Endothelial cell of umbilical vein (primary cell): ENCODE measurements around the gene YJU2. TPM values are rescaled to one million over a fixed set of nuclear protein-coding genes. Genes with fewer than 3 reads are reported as not detected.
A peak's percentile ranks its signal among the peaks of the same experiment; 100 is the strongest.

Experiments
- BruUV-seq: library from RNA; stranded (reverse); fragments of 400-500 nt; replicated peaks from 2 replicates; lab custom pipeline; 2021; lab: Mats Ljungman, UMichigan
- CTCF ChIA-PET: fragments of 300-600, 350-600 bp; sonication (Branson Sonifier 250); formaldehyde crosslinking; loops from one replicate; lab custom pipeline; 2021; ENCODE audit warnings: antibody characterized with exemption, inconsistent platforms; lab: Charles Lee
- POLR2A ChIA-PET: fragments of 300-600, 350-600 bp; sonication (Branson Sonifier 250); formaldehyde crosslinking; loops from one replicate; lab custom pipeline; 2021; ENCODE audit warnings: antibody characterized with exemption, inconsistent platforms; lab: Charles Lee
- DNase-seq: peaks from one replicate; pipeline ENCODE4 v3.0.0-alpha.2; 2011; ENCODE audit warnings: low read depth, low spot score
- FAIRE-seq: peaks from 2 replicates; lab custom pipeline; 2011; peaks lifted over from hg19 to GRCh38; lab: Jason Lieb, UNC
- H2AFZ ChIP-seq: 2 replicates; pipeline ENCODE4 v1.6.0; 2012; ENCODE audit warnings: low read depth, low read length, control low read depth, inconsistent platforms
- H3K27ac ChIP-seq: 2 replicates; pipeline ENCODE4 v1.5.1; 2011; ENCODE audit warnings: low read depth, mild to moderate bottlenecking, control low read depth, low read length, moderate library complexity; ENCODE audit not compliant: insufficient read depth
- H3K27me3 ChIP-seq, 2 experiments: 2 replicates each; pipeline versions ENCODE4 v1.6.0 to v1.6.1; 2011; ENCODE audit warnings: low read length in 2 of 2, mixed read lengths in 1 of 2; ENCODE audit not compliant: control insufficient read depth in 2 of 2, insufficient read depth in 2 of 2
- H3K36me3 ChIP-seq, 2 experiments: 2 replicates in 1 of 2; 3 replicates in 1 of 2; pipeline ENCODE4 v1.5.1; 2011; ENCODE audit warnings: low read length in 2 of 2, mild to moderate bottlenecking in 1 of 2, moderate library complexity in 1 of 2; ENCODE audit not compliant: control insufficient read depth in 2 of 2, insufficient read depth in 2 of 2; ENCODE audit errors: extremely low read depth in 1 of 2
- H3K4me1 ChIP-seq: 3 replicates; pipeline ENCODE4 v1.5.1; 2011; ENCODE audit warnings: mild to moderate bottlenecking, low read length; ENCODE audit not compliant: control insufficient read depth, insufficient read depth; ENCODE audit errors: extremely low read depth
- H3K4me2 ChIP-seq: 2 replicates; pipeline ENCODE4 v1.6.1; 2011; ENCODE audit warnings: low read length, control low read depth, mixed read lengths; ENCODE audit not compliant: insufficient read depth
- H3K4me3 ChIP-seq, 3 experiments: fragments of 200-600 bp in 1 of 3; sonication (generic), shearing (Covaris generic) in 1 of 3; replicated peaks in 1 of 3; 2 replicates each; pipeline ENCODE4 v1.5.1; 2011 to 2016; ENCODE audit warnings: control low read depth in 3 of 3, low read length in 3 of 3, mild to moderate bottlenecking in 2 of 3, inconsistent platforms in 1 of 3, low read depth in 1 of 3, moderate library complexity in 1 of 3; ENCODE audit not compliant: insufficient read depth in 1 of 3
- H3K79me2 ChIP-seq: 2 replicates; pipeline ENCODE4 v1.6.0; 2012; ENCODE audit warnings: low read length, inconsistent platforms; ENCODE audit not compliant: control insufficient read depth, insufficient read depth
- H3K9ac ChIP-seq: replicated peaks from 2 replicates; pipeline ENCODE3; 2011; ENCODE audit warnings: low read length, control low read depth; ENCODE audit not compliant: insufficient read depth; ENCODE audit errors: extremely low read depth
- H3K9me1 ChIP-seq: replicated peaks from 3 replicates; pipeline ENCODE4 v1.6.0; 2011; ENCODE audit warnings: mild to moderate bottlenecking, low read length; ENCODE audit not compliant: control insufficient read depth, insufficient read depth; ENCODE audit errors: extremely low read depth
- H3K9me3 ChIP-seq: replicated peaks from 2 replicates; pipeline ENCODE4 v1.5.1; 2012; ENCODE audit warnings: low read length, inconsistent platforms; ENCODE audit not compliant: control insufficient read depth, insufficient read depth
- H4K20me1 ChIP-seq: replicated peaks from 2 replicates; pipeline ENCODE3; 2011; ENCODE audit warnings: mild to moderate bottlenecking, low read length; ENCODE audit not compliant: control insufficient read depth, insufficient read depth; ENCODE audit errors: extremely low read depth
- EZH2 ChIP-seq: IDR thresholded peaks from 2 replicates; pipeline ENCODE4 v1.6.1; 2012; ENCODE audit warnings: borderline replicate concordance, low read depth, mild to moderate bottlenecking, moderate library complexity, low read length, inconsistent platforms; ENCODE audit not compliant: severe bottlenecking
- JUN ChIP-seq: IDR thresholded peaks from 2 replicates; pipeline ENCODE4 v1.6.1; 2011; ENCODE audit warnings: borderline replicate concordance, low read depth; ENCODE audit not compliant: insufficient read length, insufficient read depth
- dilution Hi-C: fragments of 300-500 bp; cut with MboI; formaldehyde crosslinking; loops from one replicate; pipeline ENCODE4 v1.15.0; 2019; ENCODE audit warnings: low sequenced_read_pairs; ENCODE audit not compliant: extremely low pct_ligation_motif_present
- intact Hi-C: fragments of 100-400 bp; cut with micrococcal nuclease; formaldehyde crosslinking; loops from one replicate; pipeline ENCODE4 v1.10.0; 2022
- polyA plus RNA-seq, 4 experiments: library from polyadenylated mRNA; depleted of rRNA in 3 of 4; stranded (reverse) in 3 of 4; unstranded in 1 of 4; fragments of >200 nt; gene quantifications; 2 replicates each; pipeline versions ENCODE4 v1.2.1 to v1.2.3, GENCODE V29; 2011 to 2012; ENCODE audit warnings: missing spikeins in 1 of 4
- total RNA-seq: library from RNA; stranded (reverse); gene quantifications from 2 replicates; pipeline ENCODE4 v1.2.3, GENCODE V29; 2021
- TF ChIP-seq, protein P1 (sequence below): IDR thresholded peaks from 2 replicates; pipeline ENCODE4 v1.6.1; 2011; ENCODE audit not compliant: insufficient read depth, insufficient read length
- TF ChIP-seq, protein P2 (sequence below), 2 donors: IDR thresholded peaks; 1 replicate in 1 of 2; 2 replicates in 1 of 2; pipeline ENCODE4 v1.5.1; 2011; ENCODE audit warnings: low read length in 2 of 2, mild to moderate bottlenecking in 2 of 2, moderate library complexity in 2 of 2, control low read depth in 1 of 2, inconsistent platforms in 1 of 2, low read depth in 1 of 2; ENCODE audit not compliant: insufficient read depth in 1 of 2; ENCODE audit errors: extremely low read depth in 1 of 2

The YJU2 gene
- total and polyA plus RNA-seq, 2 donors (not counting 3 experiments of a cell fraction or from before 2014, with no cell fraction given): 20.7 to 21.5 TPM

DNA sequence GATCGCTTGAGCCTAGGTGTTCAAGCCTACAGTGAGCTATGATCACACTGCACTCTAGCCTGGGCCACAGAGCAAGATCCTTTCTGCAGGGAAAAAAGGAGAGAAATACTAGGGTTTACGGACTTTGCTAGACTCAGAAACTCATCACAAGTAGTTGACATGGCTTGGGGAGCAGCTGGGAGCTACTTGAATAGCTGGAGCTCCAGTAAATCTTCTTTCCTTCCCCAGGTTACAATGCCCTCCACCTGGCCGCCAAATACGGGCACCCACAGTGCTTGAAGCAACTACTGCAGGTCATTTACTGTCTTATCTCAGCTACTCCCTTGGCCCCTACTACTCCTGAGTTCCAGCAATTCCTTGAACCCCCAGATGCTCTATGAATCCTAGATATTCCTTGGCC lies 45.1 kb upstream of the YJU2 start:
- no peaks in the 10 kb centered on the region for H3K79me2 ChIP-seq
- no peak overlapping the region for H2AFZ ChIP-seq
- H3K27ac ChIP-seq: no peak overlapping the region
- no peak for FAIRE-seq
- no peak for DNase-seq
- H4K20me1 ChIP-seq: no peaks in the 10 kb centered on the region
- ChIA-PET CTCF (interaction anchor here (0.7 to 4.2 kb wide), 9 partner anchors 11 to 380 kb away, joined by 3 to 36 read pairs (median 6); partner anchors contain the start of gene EEF2), POLR2A (interaction anchor here (1.4 kb wide), 1 partner anchor 216 kb away, joined by 4 read pairs; the partner anchor contains the start of gene EEF2)
- H3K9me3 ChIP-seq: no peaks in the 10 kb centered on the region
- no peaks in the 10 kb centered on the region for H3K36me3 ChIP-seq
- no peak overlapping the region for H3K9ac ChIP-seq
- TF ChIP-seq EZH2 (no peak), JUN (no peak)
- no peak overlapping the region for H3K4me3 ChIP-seq
- H3K4me1 ChIP-seq: no peaks in the 10 kb centered on the region
- H3K27me3 ChIP-seq: peaks cover 6 to 12% of the 10 kb centered on the region in 2 experiments
- dilution Hi-C loops: no loop called here
- BruUV-seq: no TSS peak
- H3K4me2 ChIP-seq: no peak overlapping the region
- intact Hi-C loops: no loop called here
- H3K9me1 ChIP-seq: no peaks in the 10 kb centered on the region

DNA sequence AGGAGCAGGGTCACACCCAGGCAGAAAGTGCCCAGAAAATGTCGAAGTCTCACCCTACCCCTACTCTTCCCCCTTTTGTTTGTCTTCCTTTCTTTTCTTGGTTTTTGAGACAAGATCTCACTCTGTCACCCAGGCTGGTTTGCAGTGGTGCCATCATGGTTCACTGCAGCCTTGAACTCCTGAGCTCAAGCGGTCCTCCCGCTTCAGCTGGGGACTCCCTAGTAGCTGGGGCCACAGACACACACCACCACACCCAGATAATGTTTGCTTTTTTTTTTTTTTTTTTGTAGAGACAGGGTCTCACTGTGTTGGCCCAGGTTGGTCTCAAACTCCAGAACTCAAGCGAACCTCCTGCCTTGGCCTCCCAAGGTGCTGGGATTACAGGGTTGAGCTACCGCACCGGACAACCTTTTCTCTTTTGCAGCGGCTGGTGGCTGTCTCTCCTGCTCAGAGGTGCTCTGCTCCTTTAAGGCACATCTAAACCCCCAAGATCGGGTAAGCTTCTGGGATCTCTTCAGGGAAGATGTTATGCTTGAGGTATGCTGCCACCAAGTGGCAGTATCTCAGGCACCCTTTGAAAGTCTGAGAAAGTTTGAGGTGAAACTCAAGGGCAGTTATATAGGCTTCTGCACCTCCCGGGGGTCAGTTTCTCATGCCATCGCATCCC lies 39.9 kb upstream of the YJU2 start:
- no peaks in the 10 kb centered on the region for H4K20me1 ChIP-seq
- H3K36me3 ChIP-seq: no peaks in the 10 kb centered on the region
- no peaks in the 10 kb centered on the region for H3K9me3 ChIP-seq
- dilution Hi-C loops: no loop called here
- POLR2A ChIA-PET: no interaction called here
- CTCF ChIA-PET: interaction anchor here (0.6 to 2.2 kb wide), 10 partner anchors 18 to 219 kb away, joined by 3 to 14 read pairs (median 3); partner anchors contain the start of gene YJU2
- no peaks in the 10 kb centered on the region for H3K4me1 ChIP-seq
- no TSS peak for BruUV-seq
- FAIRE-seq (no peak), DNase-seq (no peak)
- H2AFZ ChIP-seq: no peak overlapping the region
- no peak overlapping the region for H3K9ac ChIP-seq
- H3K9me1 ChIP-seq: no peaks in the 10 kb centered on the region
- H3K4me3 ChIP-seq: no peak overlapping the region
- TF ChIP-seq, protein P1, sequence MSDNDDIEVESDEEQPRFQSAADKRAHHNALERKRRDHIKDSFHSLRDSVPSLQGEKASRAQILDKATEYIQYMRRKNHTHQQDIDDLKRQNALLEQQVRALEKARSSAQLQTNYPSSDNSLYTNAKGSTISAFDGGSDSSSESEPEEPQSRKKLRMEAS: no peak
- TF ChIP-seq, protein P2, sequence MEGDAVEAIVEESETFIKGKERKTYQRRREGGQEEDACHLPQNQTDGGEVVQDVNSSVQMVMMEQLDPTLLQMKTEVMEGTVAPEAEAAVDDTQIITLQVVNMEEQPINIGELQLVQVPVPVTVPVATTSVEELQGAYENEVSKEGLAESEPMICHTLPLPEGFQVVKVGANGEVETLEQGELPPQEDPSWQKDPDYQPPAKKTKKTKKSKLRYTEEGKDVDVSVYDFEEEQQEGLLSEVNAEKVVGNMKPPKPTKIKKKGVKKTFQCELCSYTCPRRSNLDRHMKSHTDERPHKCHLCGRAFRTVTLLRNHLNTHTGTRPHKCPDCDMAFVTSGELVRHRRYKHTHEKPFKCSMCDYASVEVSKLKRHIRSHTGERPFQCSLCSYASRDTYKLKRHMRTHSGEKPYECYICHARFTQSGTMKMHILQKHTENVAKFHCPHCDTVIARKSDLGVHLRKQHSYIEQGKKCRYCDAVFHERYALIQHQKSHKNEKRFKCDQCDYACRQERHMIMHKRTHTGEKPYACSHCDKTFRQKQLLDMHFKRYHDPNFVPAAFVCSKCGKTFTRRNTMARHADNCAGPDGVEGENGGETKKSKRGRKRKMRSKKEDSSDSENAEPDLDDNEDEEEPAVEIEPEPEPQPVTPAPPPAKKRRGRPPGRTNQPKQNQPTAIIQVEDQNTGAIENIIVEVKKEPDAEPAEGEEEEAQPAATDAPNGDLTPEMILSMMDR (IDR thresholded peaks at IDR 0.05; ENCODE audit: extremely low read depth in 1 of 2, insufficient read depth in 1 of 2, low read depth in 1 of 2, low read length in 2 of 2): peak; percentile 21 to 25
- intact Hi-C loops: no loop called here
- H3K27me3 ChIP-seq: no peaks in the 10 kb centered on the region
- no peaks in the 10 kb centered on the region for H3K79me2 ChIP-seq
- H3K27ac ChIP-seq: no peak overlapping the region
- H3K4me2 ChIP-seq: no peak overlapping the region
